GM23338 (cell line): ENCODE data around the gene JAZF1. TPM values are rescaled to one million over a fixed set of nuclear protein-coding genes. Genes with fewer than 3 reads are reported as not detected.

ENCODE experiments used
- ATAC-seq: fragments of 200-7000 bp; cut with Tn5 transposase; 3 replicates; pipeline ENCODE4 v1.9.1; 2020
- DNase-seq: peaks from one replicate; pipeline ENCODE4 v3.0.0-alpha.2; 2015; ENCODE audit warnings: low spot score
- H2AFZ ChIP-seq: fragments of 200-600 bp; sonication (generic); 2 replicates; pipeline ENCODE4 v1.8.0; 2016; ENCODE audit warnings: antibody characterized with exemption, mild to moderate bottlenecking, moderate library complexity
- H3F3A ChIP-seq: fragments of 200-600 bp; sonication (generic); replicated peaks from 2 replicates; pipeline ENCODE4 v1.8.0; 2017; ENCODE audit warnings: antibody characterized with exemption, mixed run types, low read depth
- H3K27ac ChIP-seq: fragments of 200-600 bp; sonication (generic); 2 replicates; pipeline ENCODE4 v1.6.1; 2016; ENCODE audit warnings: low read depth
- H3K27me3 ChIP-seq: fragments of 200-600 bp; sonication (generic); 2 replicates; pipeline ENCODE4 v1.8.0; 2016; ENCODE audit warnings: mild to moderate bottlenecking, mixed run types, moderate library complexity; ENCODE audit not compliant: insufficient read depth
- H3K36me3 ChIP-seq: fragments of 200-600 bp; sonication (generic); 2 replicates; pipeline ENCODE4 v1.8.0; 2016; ENCODE audit warnings: mild to moderate bottlenecking; ENCODE audit not compliant: insufficient read depth
- H3K4me1 ChIP-seq: fragments of 200-600 bp; sonication (generic); 2 replicates; pipeline ENCODE4 v1.8.0; 2016; ENCODE audit warnings: mild to moderate bottlenecking, moderate library complexity; ENCODE audit not compliant: insufficient read depth
- H3K4me2 ChIP-seq: fragments of 200-600 bp; sonication (generic); 2 replicates; pipeline ENCODE4 v1.7.1; 2017; ENCODE audit warnings: mixed run types
- H3K4me3 ChIP-seq: fragments of 200-600 bp; sonication (generic); 2 replicates; pipeline ENCODE4 v1.6.1; 2016; ENCODE audit warnings: mixed run types
- H3K79me2 ChIP-seq: fragments of 200-600 bp; sonication (generic); replicated peaks from 2 replicates; pipeline ENCODE4 v1.8.0; 2017; ENCODE audit warnings: mild to moderate bottlenecking; ENCODE audit not compliant: insufficient read depth
- H3K9me2 ChIP-seq: fragments of 200-600 bp; sonication (generic); 2 replicates; pipeline ENCODE4 v1.8.0; 2017; ENCODE audit not compliant: insufficient read depth
- H4K20me1 ChIP-seq: fragments of 200-600 bp; sonication (generic); replicated peaks from 2 replicates; pipeline ENCODE4 v1.8.0; 2017; ENCODE audit warnings: mild to moderate bottlenecking; ENCODE audit not compliant: insufficient read depth
- H3K27ac Mint-ChIP-seq: 2 replicates; pipeline ENCODE4 v1.8.0; 2020; ENCODE audit warnings: inconsistent platforms, mild to moderate bottlenecking, moderate library complexity, mixed read lengths
- H3K27me3 Mint-ChIP-seq: 3 replicates; pipeline ENCODE4 v1.8.0; 2022; ENCODE audit warnings: low read depth, mild to moderate bottlenecking, moderate library complexity, mixed read lengths, inconsistent platforms; ENCODE audit not compliant: insufficient read depth, poor library complexity
- H3K36me3 Mint-ChIP-seq: 3 replicates; pipeline ENCODE4 v1.8.0; 2021; ENCODE audit warnings: low read depth, mild to moderate bottlenecking, inconsistent platforms, moderate library complexity, mixed read lengths
- H3K4me1 Mint-ChIP-seq: 3 replicates; pipeline ENCODE4 v1.8.0; 2020; ENCODE audit warnings: mild to moderate bottlenecking, inconsistent platforms, mixed read lengths
- H3K4me3 Mint-ChIP-seq: 3 replicates; pipeline ENCODE4 v1.8.0; 2021; ENCODE audit warnings: moderate library complexity, mild to moderate bottlenecking, inconsistent platforms, mixed read lengths
- H3K9me3 Mint-ChIP-seq: 3 replicates; pipeline ENCODE4 v1.8.0; 2020; ENCODE audit warnings: moderate library complexity, mild to moderate bottlenecking, inconsistent platforms, mixed read lengths
- CREB1 ChIP-seq: fragments of 250-450 bp; sonication (Bioruptor Pico); IDR thresholded peaks from 2 replicates; pipeline ENCODE4 v1.5.0; 2020; ENCODE audit warnings: low read depth, mild to moderate bottlenecking, moderate library complexity
- EZH2 ChIP-seq: fragments of 200-600 bp; sonication (generic); IDR thresholded peaks from one replicate; pipeline ENCODE4 v1.8.0; 2017; ENCODE audit warnings: antibody characterized with exemption, mild to moderate bottlenecking, low read depth; ENCODE audit not compliant: unreplicated experiment
- EZH2phosphoT487 ChIP-seq: fragments of 200-600 bp; sonication (generic); IDR thresholded peaks from one replicate; pipeline ENCODE4 v1.8.1; 2018; ENCODE audit warnings: antibody characterized with exemption; ENCODE audit not compliant: unreplicated experiment
- JUNB ChIP-seq: IDR thresholded peaks from one replicate; pipeline ENCODE4 v1.6.1; 2016; ENCODE audit warnings: antibody characterized with exemption; ENCODE audit not compliant: unreplicated experiment
- NANOG ChIP-seq: IDR thresholded peaks from 2 replicates; pipeline ENCODE4 v1.6.1; 2016; ENCODE audit warnings: antibody characterized with exemption, borderline replicate concordance
- POLR2AphosphoS5 ChIP-seq: IDR thresholded peaks from 2 replicates; pipeline ENCODE4 v1.6.1; 2016; ENCODE audit warnings: antibody characterized with exemption, low read depth
- STAT1 ChIP-seq: IDR thresholded peaks from one replicate; pipeline ENCODE4 v1.6.1; 2016; ENCODE audit warnings: antibody characterized with exemption; ENCODE audit not compliant: unreplicated experiment
- ZNF114 ChIP-seq: fragments of 250-450 bp; sonication (Bioruptor Pico); IDR thresholded peaks from 2 replicates; pipeline ENCODE4 v1.5.0; 2020; ENCODE audit warnings: mild to moderate bottlenecking, moderate library complexity
- ZNF331 ChIP-seq: fragments of 250-450 bp; sonication (Bioruptor Pico); IDR thresholded peaks from 2 replicates; pipeline ENCODE4 v1.5.0; 2020; ENCODE audit warnings: low read depth, mild to moderate bottlenecking, moderate library complexity
- polyA plus RNA-seq: library from polyadenylated mRNA; unstranded; fragments of >200 nt; fragmentation: Nextera tagmentation; extraction: Ambion mirVana; gene quantifications from 2 replicates; pipeline ENCODE4 v1.2.1, GENCODE V29; 2016
- total RNA-seq: library from RNA; depleted of rRNA; stranded (reverse); fragments of >200 nt; shearing (Covaris generic); gene quantifications from 2 replicates; pipeline ENCODE4 v1.2.3, GENCODE V29; 2014
- TF ChIP-seq, protein P1 (sequence below): fragments of 250-450 bp; sonication (Bioruptor Pico); IDR thresholded peaks from 2 replicates; pipeline ENCODE4 v1.5.0; 2020; ENCODE audit warnings: mild to moderate bottlenecking, moderate library complexity
- TF ChIP-seq, protein P2 (sequence below): IDR thresholded peaks from one replicate; pipeline ENCODE4 v1.6.1; 2018; ENCODE audit warnings: antibody characterized with exemption; ENCODE audit not compliant: unreplicated experiment
- TF ChIP-seq, protein P3 (sequence below): IDR thresholded peaks from 2 replicates; pipeline ENCODE4 v1.6.1; 2016; ENCODE audit warnings: antibody characterized with exemption
- TF ChIP-seq, protein P4 (sequence below), 2 experiments: fragments of 200-600 bp in 1 of 2; sonication (generic) in 1 of 2; conservative IDR thresholded peaks; 2 replicates each; pipeline versions ENCODE4 v1.5.1 to v1.6.1; 2016 to 2017; ENCODE audit warnings: antibody characterized with exemption in 2 of 2, low read depth in 2 of 2, mild to moderate bottlenecking in 2 of 2, moderate library complexity in 1 of 2

Gene JAZF1
- total and polyA plus RNA-seq, 2 experiments from 2014 or later: 12.2 to 22.2 TPM

DNA sequence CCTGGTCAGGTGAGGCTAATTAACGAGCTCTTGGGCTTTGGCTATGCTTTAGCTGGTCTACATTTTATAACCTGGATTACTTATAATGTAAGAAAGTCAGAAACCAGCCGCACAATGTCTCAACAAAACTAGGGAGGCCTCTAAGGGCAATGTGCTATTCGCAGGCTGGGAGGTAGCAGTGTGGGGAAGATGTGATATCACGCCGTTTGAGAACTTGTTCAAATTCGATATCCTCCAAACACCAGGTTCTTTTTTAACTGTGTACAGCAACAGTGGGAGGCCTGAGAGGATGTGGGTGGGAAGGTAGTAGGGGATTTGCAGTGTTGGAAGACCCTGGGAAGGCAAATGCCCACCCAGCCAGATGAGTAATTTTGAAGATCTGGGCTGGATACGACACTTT, 184.5 kb downstream of the JAZF1 start:
- Histone ChIP-seq H3K4me3 (no peak overlapping the region), H3K4me1 (peaks cover 8% of the 10 kb centered on the region), H3F3A (no peaks in the 10 kb centered on the region), H3K36me3 (no peaks in the 10 kb centered on the region), H3K79me2 (0 out of 2 replicates have a peak, but pooled peaks cover 3% of the 10 kb centered on the region), H3K9me2 (no peaks in the 10 kb centered on the region), H4K20me1 (peaks cover 3% of the 10 kb centered on the region; the same call in 1 of the 2 replicates), H3K4me2 (no peak overlapping the region), H3K27ac (no peak overlapping the region), H2AFZ (no peak overlapping the region), H3K27me3 (no peaks in the 10 kb centered on the region)
- H3K4me1 Mint-ChIP-seq: peaks cover 4% of the 10 kb centered on the region; the same call in 2 of the 3 replicates
- TF ChIP-seq, protein P1, sequence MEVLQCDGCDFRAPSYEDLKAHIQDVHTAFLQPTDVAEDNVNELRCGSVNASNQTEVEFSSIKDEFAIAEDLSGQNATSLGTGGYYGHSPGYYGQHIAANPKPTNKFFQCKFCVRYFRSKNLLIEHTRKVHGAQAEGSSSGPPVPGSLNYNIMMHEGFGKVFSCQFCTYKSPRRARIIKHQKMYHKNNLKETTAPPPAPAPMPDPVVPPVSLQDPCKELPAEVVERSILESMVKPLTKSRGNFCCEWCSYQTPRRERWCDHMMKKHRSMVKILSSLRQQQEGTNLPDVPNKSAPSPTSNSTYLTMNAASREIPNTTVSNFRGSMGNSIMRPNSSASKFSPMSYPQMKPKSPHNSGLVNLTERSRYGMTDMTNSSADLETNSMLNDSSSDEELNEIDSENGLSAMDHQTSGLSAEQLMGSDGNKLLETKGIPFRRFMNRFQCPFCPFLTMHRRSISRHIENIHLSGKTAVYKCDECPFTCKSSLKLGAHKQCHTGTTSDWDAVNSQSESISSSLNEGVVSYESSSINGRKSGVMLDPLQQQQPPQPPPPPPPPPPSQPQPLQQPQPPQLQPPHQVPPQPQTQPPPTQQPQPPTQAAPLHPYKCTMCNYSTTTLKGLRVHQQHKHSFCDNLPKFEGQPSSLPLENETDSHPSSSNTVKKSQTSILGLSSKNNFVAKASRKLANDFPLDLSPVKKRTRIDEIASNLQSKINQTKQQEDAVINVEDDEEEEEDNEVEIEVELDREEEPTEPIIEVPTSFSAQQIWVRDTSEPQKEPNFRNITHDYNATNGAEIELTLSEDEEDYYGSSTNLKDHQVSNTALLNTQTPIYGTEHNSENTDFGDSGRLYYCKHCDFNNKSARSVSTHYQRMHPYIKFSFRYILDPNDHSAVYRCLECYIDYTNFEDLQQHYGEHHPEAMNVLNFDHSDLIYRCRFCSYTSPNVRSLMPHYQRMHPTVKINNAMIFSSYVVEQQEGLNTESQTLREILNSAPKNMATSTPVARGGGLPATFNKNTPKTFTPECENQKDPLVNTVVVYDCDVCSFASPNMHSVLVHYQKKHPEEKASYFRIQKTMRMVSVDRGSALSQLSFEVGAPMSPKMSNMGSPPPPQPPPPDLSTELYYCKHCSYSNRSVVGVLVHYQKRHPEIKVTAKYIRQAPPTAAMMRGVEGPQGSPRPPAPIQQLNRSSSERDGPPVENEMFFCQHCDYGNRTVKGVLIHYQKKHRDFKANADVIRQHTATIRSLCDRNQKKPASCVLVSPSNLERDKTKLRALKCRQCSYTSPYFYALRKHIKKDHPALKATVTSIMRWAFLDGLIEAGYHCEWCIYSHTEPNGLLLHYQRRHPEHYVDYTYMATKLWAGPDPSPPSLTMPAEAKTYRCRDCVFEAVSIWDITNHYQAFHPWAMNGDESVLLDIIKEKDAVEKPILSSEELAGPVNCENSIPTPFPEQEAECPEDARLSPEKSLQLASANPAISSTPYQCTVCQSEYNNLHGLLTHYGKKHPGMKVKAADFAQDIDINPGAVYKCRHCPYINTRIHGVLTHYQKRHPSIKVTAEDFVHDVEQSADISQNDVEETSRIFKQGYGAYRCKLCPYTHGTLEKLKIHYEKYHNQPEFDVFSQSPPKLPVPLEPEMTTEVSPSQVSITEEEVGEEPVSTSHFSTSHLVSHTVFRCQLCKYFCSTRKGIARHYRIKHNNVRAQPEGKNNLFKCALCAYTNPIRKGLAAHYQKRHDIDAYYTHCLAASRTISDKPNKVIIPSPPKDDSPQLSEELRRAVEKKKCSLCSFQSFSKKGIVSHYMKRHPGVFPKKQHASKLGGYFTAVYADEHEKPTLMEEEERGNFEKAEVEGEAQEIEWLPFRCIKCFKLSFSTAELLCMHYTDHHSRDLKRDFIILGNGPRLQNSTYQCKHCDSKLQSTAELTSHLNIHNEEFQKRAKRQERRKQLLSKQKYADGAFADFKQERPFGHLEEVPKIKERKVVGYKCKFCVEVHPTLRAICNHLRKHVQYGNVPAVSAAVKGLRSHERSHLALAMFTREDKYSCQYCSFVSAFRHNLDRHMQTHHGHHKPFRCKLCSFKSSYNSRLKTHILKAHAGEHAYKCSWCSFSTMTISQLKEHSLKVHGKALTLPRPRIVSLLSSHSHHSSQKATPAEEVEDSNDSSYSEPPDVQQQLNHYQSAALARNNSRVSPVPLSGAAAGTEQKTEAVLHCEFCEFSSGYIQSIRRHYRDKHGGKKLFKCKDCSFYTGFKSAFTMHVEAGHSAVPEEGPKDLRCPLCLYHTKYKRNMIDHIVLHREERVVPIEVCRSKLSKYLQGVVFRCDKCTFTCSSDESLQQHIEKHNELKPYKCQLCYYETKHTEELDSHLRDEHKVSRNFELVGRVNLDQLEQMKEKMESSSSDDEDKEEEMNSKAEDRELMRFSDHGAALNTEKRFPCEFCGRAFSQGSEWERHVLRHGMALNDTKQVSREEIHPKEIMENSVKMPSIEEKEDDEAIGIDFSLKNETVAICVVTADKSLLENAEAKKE (CRISPR knock-in tag): no peak
- TF ChIP-seq, protein P2, sequence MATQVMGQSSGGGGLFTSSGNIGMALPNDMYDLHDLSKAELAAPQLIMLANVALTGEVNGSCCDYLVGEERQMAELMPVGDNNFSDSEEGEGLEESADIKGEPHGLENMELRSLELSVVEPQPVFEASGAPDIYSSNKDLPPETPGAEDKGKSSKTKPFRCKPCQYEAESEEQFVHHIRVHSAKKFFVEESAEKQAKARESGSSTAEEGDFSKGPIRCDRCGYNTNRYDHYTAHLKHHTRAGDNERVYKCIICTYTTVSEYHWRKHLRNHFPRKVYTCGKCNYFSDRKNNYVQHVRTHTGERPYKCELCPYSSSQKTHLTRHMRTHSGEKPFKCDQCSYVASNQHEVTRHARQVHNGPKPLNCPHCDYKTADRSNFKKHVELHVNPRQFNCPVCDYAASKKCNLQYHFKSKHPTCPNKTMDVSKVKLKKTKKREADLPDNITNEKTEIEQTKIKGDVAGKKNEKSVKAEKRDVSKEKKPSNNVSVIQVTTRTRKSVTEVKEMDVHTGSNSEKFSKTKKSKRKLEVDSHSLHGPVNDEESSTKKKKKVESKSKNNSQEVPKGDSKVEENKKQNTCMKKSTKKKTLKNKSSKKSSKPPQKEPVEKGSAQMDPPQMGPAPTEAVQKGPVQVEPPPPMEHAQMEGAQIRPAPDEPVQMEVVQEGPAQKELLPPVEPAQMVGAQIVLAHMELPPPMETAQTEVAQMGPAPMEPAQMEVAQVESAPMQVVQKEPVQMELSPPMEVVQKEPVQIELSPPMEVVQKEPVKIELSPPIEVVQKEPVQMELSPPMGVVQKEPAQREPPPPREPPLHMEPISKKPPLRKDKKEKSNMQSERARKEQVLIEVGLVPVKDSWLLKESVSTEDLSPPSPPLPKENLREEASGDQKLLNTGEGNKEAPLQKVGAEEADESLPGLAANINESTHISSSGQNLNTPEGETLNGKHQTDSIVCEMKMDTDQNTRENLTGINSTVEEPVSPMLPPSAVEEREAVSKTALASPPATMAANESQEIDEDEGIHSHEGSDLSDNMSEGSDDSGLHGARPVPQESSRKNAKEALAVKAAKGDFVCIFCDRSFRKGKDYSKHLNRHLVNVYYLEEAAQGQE: no peak
- TF ChIP-seq ZNF114 (CRISPR knock-in tag) (no peak), ZNF331 (CRISPR knock-in tag) (no peak), NANOG (no peak), STAT1 (no peak), EZH2 (no peak), EZH2phosphoT487 (no peak), CREB1 (CRISPR knock-in tag) (no peak), POLR2AphosphoS5 (no peak), JUNB (no peak)
- TF ChIP-seq, protein P3, sequence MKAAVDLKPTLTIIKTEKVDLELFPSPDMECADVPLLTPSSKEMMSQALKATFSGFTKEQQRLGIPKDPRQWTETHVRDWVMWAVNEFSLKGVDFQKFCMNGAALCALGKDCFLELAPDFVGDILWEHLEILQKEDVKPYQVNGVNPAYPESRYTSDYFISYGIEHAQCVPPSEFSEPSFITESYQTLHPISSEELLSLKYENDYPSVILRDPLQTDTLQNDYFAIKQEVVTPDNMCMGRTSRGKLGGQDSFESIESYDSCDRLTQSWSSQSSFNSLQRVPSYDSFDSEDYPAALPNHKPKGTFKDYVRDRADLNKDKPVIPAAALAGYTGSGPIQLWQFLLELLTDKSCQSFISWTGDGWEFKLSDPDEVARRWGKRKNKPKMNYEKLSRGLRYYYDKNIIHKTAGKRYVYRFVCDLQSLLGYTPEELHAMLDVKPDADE: no peak
- TF ChIP-seq, protein P4, sequence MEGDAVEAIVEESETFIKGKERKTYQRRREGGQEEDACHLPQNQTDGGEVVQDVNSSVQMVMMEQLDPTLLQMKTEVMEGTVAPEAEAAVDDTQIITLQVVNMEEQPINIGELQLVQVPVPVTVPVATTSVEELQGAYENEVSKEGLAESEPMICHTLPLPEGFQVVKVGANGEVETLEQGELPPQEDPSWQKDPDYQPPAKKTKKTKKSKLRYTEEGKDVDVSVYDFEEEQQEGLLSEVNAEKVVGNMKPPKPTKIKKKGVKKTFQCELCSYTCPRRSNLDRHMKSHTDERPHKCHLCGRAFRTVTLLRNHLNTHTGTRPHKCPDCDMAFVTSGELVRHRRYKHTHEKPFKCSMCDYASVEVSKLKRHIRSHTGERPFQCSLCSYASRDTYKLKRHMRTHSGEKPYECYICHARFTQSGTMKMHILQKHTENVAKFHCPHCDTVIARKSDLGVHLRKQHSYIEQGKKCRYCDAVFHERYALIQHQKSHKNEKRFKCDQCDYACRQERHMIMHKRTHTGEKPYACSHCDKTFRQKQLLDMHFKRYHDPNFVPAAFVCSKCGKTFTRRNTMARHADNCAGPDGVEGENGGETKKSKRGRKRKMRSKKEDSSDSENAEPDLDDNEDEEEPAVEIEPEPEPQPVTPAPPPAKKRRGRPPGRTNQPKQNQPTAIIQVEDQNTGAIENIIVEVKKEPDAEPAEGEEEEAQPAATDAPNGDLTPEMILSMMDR (conservative IDR thresholded peaks at IDR 0.05; ENCODE audit: low read depth in 2 of 2): no peak
- H3K4me3 Mint-ChIP-seq: no peak overlapping the region
- DNase-seq: no peak
- no peaks in the 10 kb centered on the region for H3K9me3 Mint-ChIP-seq
- no peak for ATAC-seq
- H3K27ac Mint-ChIP-seq: no peak overlapping the region
- no peaks in the 10 kb centered on the region for H3K36me3 Mint-ChIP-seq
- H3K27me3 Mint-ChIP-seq: peaks cover 2% of the 10 kb centered on the region
